SJCRH30 (cell line): ENCODE measurements around the gene RGS16. TPM values are rescaled to one million over a fixed set of nuclear protein-coding genes. Genes with fewer than 3 reads are reported as not detected.

ENCODE experiments used
- DNase-seq, 2 experiments: peaks; one replicate each; pipeline ENCODE4 v3.0.0-alpha.2; 2015 to 2020
- H3K27ac ChIP-seq: fragments of 250-450 bp; sonication (Bioruptor Pico); 2 replicates; pipeline ENCODE4 v1.5.1; 2020; ENCODE audit warnings: mild to moderate bottlenecking, moderate library complexity
- H3K27me3 ChIP-seq: fragments of 250-450 bp; sonication (Bioruptor Pico); 2 replicates; pipeline ENCODE4 v1.5.1; 2020; ENCODE audit warnings: mild to moderate bottlenecking, moderate library complexity
- H3K36me3 ChIP-seq: fragments of 250-450 bp; sonication (Bioruptor Pico); 2 replicates; pipeline ENCODE4 v1.5.1; 2020; ENCODE audit warnings: mild to moderate bottlenecking, moderate library complexity
- H3K4me1 ChIP-seq: fragments of 250-450 bp; sonication (Bioruptor Pico); 2 replicates; pipeline ENCODE4 v1.5.1; 2020; ENCODE audit warnings: mild to moderate bottlenecking, moderate library complexity
- H3K4me3 ChIP-seq: fragments of 250-450 bp; sonication (Bioruptor Pico); 2 replicates; pipeline ENCODE4 v1.5.1; 2020; ENCODE audit warnings: mild to moderate bottlenecking, moderate library complexity
- H3K9me3 ChIP-seq: fragments of 250-450 bp; sonication (Bioruptor Pico); replicated peaks from 2 replicates; pipeline ENCODE4 v1.5.1; 2020; ENCODE audit warnings: mild to moderate bottlenecking, moderate library complexity
- total RNA-seq: library from RNA; depleted of rRNA; stranded (reverse); fragments of >200 nt; shearing (Covaris generic); gene quantifications from 2 replicates; pipeline ENCODE4 v1.2.3, GENCODE V29; 2014; rRNA removed

Gene RGS16
- total RNA-seq, 1 experiment from 2014 or later: 96.7 TPM

DNA sequence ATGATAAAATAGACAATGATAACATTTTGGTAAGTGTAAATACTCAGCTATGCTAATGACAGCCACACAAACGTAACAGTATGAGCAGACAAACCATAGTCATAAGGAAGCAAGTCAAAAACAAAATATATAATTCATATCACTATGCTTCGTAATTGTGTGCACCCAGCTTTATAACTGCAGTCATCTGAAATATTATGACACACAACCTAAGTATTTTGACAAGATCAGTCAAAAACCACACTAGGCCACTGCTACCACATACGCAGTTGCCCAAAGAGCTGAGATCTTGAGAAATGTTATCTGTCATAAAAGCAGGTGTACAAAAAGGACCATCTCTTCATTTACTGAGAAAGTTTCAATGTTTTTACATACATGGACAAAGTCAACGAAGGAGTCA lies 41.1 kb downstream of the RGS16 start:
- DNase-seq: no peak
- Histone ChIP-seq H3K4me1 (no peaks in the 10 kb centered on the region), H3K36me3 (no peaks in the 10 kb centered on the region), H3K4me3 (no peak overlapping the region), H3K9me3 (no peaks in the 10 kb centered on the region), H3K27ac (no peak overlapping the region), H3K27me3 (no peaks in the 10 kb centered on the region)

GRCh38 chr1:182561456-182561855 lies 42.7 kb downstream of the RGS16 start:
- H3K27me3 ChIP-seq: no peaks in the 10 kb centered on the region
- no peaks in the 10 kb centered on the region for H3K4me1 ChIP-seq
- H3K9me3 ChIP-seq: no peaks in the 10 kb centered on the region
- no peaks in the 10 kb centered on the region for H3K36me3 ChIP-seq
- H3K27ac ChIP-seq: no peak overlapping the region
- H3K4me3 ChIP-seq: no peak overlapping the region
- DNase-seq: no peak

DNA sequence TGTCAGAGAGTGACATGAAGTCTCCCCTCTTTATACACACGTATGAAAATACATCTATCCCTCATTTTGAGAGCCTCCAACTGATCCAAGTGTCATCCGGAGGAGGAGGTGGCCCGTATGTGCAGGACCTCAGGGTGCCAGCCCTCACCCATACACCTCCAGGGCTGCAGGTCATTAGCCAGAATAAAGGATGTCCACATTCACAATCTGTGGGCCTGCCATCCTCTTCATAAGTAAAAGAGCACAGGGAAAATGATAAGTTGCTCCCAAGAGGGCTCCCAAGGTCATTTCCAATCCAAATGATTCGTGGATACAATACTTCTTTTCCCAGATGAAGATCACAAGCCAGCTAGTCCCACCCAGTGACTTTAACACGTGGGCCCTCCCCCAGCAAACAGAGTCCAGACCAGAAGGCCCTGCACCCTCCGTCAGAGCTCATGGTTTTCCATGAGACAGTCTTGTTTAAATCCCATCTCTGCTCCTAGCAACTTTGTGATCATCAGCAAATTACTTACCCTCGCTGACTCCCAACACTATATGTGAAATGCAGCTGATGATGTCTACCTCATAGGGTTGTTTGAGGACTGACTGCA lies 43.7 kb downstream of the RGS16 start:
- H3K4me1 ChIP-seq: no peaks in the 10 kb centered on the region
- H3K27me3 ChIP-seq: no peaks in the 10 kb centered on the region
- H3K36me3 ChIP-seq: no peaks in the 10 kb centered on the region
- DNase-seq: no peak
- H3K4me3 ChIP-seq: no peak overlapping the region
- no peak overlapping the region for H3K27ac ChIP-seq
- H3K9me3 ChIP-seq: no peaks in the 10 kb centered on the region

- no peak for DNase-seq
- no peak overlapping the region for H3K27ac ChIP-seq
These were observed 47.9 kb downstream of the RGS16 start for GRCh38 chr1:182556279-182556678.

DNA sequence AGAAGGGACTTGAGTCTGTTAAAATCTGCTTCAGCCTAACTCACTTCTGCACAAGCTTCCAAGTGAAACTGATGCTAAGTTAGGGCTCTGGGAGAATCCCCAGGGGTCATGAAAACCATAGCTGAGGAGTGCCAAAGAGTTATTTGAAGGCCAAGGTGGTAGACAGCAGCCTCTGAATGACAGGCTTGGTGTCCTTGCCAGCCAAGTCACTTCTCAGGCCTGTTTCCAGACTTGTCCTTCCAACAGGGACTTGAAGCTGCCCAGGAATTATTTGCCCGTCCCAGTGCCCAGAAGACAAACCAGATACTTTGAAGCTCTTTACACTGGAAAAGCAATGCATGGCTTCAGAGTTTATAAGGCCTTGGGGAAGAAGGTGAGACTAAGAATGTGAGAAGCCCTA lies 48.7 kb downstream of the RGS16 start:
- Histone ChIP-seq H3K4me3 (no peak overlapping the region), H3K27me3 (no peaks in the 10 kb centered on the region), H3K9me3 (no peaks in the 10 kb centered on the region), H3K4me1 (no peaks in the 10 kb centered on the region), H3K27ac (no peak overlapping the region), H3K36me3 (no peaks in the 10 kb centered on the region)
- no peak for DNase-seq

More at GRCh38 chr1:182556279-182556678, 47.9 kb downstream of the RGS16 start:
- H3K27me3 ChIP-seq: no peaks in the 10 kb centered on the region
- H3K36me3 ChIP-seq: no peaks in the 10 kb centered on the region
- no peak overlapping the region for H3K4me3 ChIP-seq
- H3K9me3 ChIP-seq: no peaks in the 10 kb centered on the region
- no peaks in the 10 kb centered on the region for H3K4me1 ChIP-seq

- no peak for DNase-seq
These were observed 51.7 kb downstream of the RGS16 start for GRCh38 chr1:182552527-182552926.

DNA sequence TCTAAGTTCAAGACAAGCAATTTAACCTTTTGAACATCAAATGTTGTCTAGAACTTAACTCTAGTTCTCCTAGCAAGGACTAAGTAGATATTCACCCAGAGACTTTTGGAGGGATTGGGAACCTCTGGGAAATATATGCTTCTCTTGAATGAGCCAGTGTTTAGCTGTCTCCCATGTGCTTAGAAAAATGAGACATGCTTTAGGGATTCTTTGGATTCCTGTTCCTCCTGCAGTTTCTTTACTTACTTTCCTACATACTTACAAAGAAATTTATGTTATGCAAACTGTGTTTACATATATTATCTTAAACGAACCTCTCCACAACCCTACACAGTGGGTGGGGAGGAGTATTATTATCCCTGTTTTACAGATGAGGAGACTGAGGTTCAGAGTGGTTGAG lies 54.4 kb downstream of the RGS16 start:
- Histone ChIP-seq H3K27ac (no peak overlapping the region), H3K36me3 (no peaks in the 10 kb centered on the region), H3K9me3 (no peaks in the 10 kb centered on the region), H3K27me3 (no peaks in the 10 kb centered on the region), H3K4me3 (no peak overlapping the region), H3K4me1 (no peaks in the 10 kb centered on the region)
- no peak for DNase-seq

More at GRCh38 chr1:182552527-182552926, 51.7 kb downstream of the RGS16 start:
- H3K27me3 ChIP-seq: no peaks in the 10 kb centered on the region
- no peak overlapping the region for H3K27ac ChIP-seq
- H3K4me3 ChIP-seq: no peak overlapping the region
- no peaks in the 10 kb centered on the region for H3K36me3 ChIP-seq
- no peaks in the 10 kb centered on the region for H3K4me1 ChIP-seq
- H3K9me3 ChIP-seq: no peaks in the 10 kb centered on the region

GRCh38 chr1:182549346-182549745 lies 54.8 kb downstream of the RGS16 start:
- H3K4me3 ChIP-seq: no peak overlapping the region
- no peaks in the 10 kb centered on the region for H3K9me3 ChIP-seq
- no peaks in the 10 kb centered on the region for H3K4me1 ChIP-seq
- H3K27ac ChIP-seq: no peak overlapping the region
- H3K36me3 ChIP-seq: no peaks in the 10 kb centered on the region
- no peak for DNase-seq
- no peaks in the 10 kb centered on the region for H3K27me3 ChIP-seq

Other genes starting within 250 kb of the RGS16 start
- gene GLUL, start 212.6 kb downstream of the RGS16 start, total RNA-seq: 221 and 229 TPM in 2 replicates
- gene TEDDM1, start 203.7 kb downstream of the RGS16 start, total RNA-seq: not detected in 2 replicates
- not detected in 2 replicates for gene RGSL1, start 154.2 kb downstream of the RGS16 start, total RNA-seq
- 1.2 and 1.5 TPM in 2 replicates for gene RNASEL, start 15.1 kb downstream of the RGS16 start, total RNA-seq
- 1.6 and 2.7 TPM in 2 replicates for gene RGS8, start 80.2 kb upstream of the RGS16 start, total RNA-seq
- 1.7 and 3.1 TPM in 2 replicates for gene NPL, start 185.4 kb upstream of the RGS16 start, total RNA-seq
- 303 and 305 TPM in 2 replicates for gene DHX9, start 235.0 kb upstream of the RGS16 start, total RNA-seq